ENCODE results near the gene HMG20A. TPM values are rescaled to one million over a fixed set of nuclear protein-coding genes. Genes with fewer than 3 reads are reported as not detected.

Gene HMG20A
- total and polyA plus RNA-seq, 2 experiments from 2014 or later, result 17.8 to 57.8 TPM

DNA sequence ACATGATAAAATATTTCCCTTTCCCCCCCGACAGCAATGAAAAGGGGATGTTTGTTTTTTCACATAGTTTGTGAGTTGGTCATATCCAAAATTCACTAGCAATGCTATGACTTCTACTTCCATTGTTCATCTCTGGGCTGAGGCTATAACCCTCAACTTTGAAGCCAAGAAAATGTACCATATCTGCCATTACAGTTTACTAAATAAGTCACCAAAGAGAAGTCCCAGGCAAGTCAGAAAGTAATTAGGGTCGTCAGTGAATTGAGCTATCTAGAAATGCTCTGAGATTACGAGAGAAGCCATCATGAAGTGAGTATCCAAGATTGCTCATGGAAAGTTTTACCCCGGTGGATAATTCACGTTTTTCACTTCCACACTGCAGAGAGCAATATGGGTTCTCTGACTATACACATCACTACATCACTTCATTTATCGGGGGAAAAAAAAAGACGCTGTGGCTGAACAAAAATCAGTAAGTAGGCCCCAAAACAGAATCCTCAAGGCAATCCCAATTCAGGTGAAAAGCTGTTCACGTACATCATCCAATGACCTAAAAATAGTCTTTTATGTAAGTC is 2.2 kb upstream of the HMG20A start:
- peaks cover 44% of the 10 kb centered on the region for H3K4me1 ChIP-seq (ENCODE audit: insufficient read depth)

More for the DNA sequence above, 2.2 kb upstream of the HMG20A start:
- Histone ChIP-seq H3K4me3 (peak overlapping the region; percentile 63), H3K27ac (ENCODE audit: low read depth) (no peak overlapping the region), H3K27me3 (ENCODE audit: insufficient read depth) (peaks cover 17% of the 10 kb centered on the region), H3F3A (replicated peaks; ENCODE audit: low read depth) (no peaks in the 10 kb centered on the region), H2AFZ (no peak overlapping the region), H3K4me2 (peak overlapping the region; percentile 89), H3K9me2 (ENCODE audit: insufficient read depth) (no peaks in the 10 kb centered on the region), H3K79me2 (replicated peaks; ENCODE audit: insufficient read depth) (peaks cover 80% of the 10 kb centered on the region), H4K20me1 (replicated peaks; ENCODE audit: insufficient read depth) (peaks cover 20% of the 10 kb centered on the region; the same call in 1 of the 2 replicates), H3K36me3 (ENCODE audit: insufficient read depth) (no peaks in the 10 kb centered on the region)
- H3K27ac Mint-ChIP-seq, result no peak overlapping the region
- H3K36me3 Mint-ChIP-seq (ENCODE audit: low read depth), result peaks cover 3% of the 10 kb centered on the region; the same call in 1 of the 3 replicates
- H3K4me3 Mint-ChIP-seq, result peak overlapping the region; percentile 93
- H3K4me1 Mint-ChIP-seq, result peaks cover 31% of the 10 kb centered on the region
- TF ChIP-seq ETS1 (IDR thresholded peaks at IDR 0.05) (no peak), STAT1 (IDR thresholded peaks at IDR 0.05; ENCODE audit: unreplicated experiment) (no peak), NANOG (IDR thresholded peaks at IDR 0.05; ENCODE audit: borderline replicate concordance) (no peak), EZH2phosphoT487 (IDR thresholded peaks at IDR 0.05; ENCODE audit: unreplicated experiment) (no peak), ZNF331 (CRISPR knock-in tag; IDR thresholded peaks at IDR 0.05; ENCODE audit: low read depth) (no peak), JUNB (IDR thresholded peaks at IDR 0.05; ENCODE audit: unreplicated experiment) (no peak), CREB1 (CRISPR knock-in tag; IDR thresholded peaks at IDR 0.05; ENCODE audit: low read depth) (no peak), POLR2AphosphoS5 (IDR thresholded peaks at IDR 0.05; ENCODE audit: low read depth) (no peak), CTCF (conservative IDR thresholded peaks at IDR 0.05; ENCODE audit: low read depth in 2 of 2) (no peak), ZNF114 (CRISPR knock-in tag; IDR thresholded peaks at IDR 0.05) (no peak), EZH2 (IDR thresholded peaks at IDR 0.05; ENCODE audit: low read depth, unreplicated experiment) (no peak)
- TF ChIP-seq, protein P1, sequence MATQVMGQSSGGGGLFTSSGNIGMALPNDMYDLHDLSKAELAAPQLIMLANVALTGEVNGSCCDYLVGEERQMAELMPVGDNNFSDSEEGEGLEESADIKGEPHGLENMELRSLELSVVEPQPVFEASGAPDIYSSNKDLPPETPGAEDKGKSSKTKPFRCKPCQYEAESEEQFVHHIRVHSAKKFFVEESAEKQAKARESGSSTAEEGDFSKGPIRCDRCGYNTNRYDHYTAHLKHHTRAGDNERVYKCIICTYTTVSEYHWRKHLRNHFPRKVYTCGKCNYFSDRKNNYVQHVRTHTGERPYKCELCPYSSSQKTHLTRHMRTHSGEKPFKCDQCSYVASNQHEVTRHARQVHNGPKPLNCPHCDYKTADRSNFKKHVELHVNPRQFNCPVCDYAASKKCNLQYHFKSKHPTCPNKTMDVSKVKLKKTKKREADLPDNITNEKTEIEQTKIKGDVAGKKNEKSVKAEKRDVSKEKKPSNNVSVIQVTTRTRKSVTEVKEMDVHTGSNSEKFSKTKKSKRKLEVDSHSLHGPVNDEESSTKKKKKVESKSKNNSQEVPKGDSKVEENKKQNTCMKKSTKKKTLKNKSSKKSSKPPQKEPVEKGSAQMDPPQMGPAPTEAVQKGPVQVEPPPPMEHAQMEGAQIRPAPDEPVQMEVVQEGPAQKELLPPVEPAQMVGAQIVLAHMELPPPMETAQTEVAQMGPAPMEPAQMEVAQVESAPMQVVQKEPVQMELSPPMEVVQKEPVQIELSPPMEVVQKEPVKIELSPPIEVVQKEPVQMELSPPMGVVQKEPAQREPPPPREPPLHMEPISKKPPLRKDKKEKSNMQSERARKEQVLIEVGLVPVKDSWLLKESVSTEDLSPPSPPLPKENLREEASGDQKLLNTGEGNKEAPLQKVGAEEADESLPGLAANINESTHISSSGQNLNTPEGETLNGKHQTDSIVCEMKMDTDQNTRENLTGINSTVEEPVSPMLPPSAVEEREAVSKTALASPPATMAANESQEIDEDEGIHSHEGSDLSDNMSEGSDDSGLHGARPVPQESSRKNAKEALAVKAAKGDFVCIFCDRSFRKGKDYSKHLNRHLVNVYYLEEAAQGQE (IDR thresholded peaks at IDR 0.05; ENCODE audit: unreplicated experiment), result no peak
- TF ChIP-seq, protein P2, sequence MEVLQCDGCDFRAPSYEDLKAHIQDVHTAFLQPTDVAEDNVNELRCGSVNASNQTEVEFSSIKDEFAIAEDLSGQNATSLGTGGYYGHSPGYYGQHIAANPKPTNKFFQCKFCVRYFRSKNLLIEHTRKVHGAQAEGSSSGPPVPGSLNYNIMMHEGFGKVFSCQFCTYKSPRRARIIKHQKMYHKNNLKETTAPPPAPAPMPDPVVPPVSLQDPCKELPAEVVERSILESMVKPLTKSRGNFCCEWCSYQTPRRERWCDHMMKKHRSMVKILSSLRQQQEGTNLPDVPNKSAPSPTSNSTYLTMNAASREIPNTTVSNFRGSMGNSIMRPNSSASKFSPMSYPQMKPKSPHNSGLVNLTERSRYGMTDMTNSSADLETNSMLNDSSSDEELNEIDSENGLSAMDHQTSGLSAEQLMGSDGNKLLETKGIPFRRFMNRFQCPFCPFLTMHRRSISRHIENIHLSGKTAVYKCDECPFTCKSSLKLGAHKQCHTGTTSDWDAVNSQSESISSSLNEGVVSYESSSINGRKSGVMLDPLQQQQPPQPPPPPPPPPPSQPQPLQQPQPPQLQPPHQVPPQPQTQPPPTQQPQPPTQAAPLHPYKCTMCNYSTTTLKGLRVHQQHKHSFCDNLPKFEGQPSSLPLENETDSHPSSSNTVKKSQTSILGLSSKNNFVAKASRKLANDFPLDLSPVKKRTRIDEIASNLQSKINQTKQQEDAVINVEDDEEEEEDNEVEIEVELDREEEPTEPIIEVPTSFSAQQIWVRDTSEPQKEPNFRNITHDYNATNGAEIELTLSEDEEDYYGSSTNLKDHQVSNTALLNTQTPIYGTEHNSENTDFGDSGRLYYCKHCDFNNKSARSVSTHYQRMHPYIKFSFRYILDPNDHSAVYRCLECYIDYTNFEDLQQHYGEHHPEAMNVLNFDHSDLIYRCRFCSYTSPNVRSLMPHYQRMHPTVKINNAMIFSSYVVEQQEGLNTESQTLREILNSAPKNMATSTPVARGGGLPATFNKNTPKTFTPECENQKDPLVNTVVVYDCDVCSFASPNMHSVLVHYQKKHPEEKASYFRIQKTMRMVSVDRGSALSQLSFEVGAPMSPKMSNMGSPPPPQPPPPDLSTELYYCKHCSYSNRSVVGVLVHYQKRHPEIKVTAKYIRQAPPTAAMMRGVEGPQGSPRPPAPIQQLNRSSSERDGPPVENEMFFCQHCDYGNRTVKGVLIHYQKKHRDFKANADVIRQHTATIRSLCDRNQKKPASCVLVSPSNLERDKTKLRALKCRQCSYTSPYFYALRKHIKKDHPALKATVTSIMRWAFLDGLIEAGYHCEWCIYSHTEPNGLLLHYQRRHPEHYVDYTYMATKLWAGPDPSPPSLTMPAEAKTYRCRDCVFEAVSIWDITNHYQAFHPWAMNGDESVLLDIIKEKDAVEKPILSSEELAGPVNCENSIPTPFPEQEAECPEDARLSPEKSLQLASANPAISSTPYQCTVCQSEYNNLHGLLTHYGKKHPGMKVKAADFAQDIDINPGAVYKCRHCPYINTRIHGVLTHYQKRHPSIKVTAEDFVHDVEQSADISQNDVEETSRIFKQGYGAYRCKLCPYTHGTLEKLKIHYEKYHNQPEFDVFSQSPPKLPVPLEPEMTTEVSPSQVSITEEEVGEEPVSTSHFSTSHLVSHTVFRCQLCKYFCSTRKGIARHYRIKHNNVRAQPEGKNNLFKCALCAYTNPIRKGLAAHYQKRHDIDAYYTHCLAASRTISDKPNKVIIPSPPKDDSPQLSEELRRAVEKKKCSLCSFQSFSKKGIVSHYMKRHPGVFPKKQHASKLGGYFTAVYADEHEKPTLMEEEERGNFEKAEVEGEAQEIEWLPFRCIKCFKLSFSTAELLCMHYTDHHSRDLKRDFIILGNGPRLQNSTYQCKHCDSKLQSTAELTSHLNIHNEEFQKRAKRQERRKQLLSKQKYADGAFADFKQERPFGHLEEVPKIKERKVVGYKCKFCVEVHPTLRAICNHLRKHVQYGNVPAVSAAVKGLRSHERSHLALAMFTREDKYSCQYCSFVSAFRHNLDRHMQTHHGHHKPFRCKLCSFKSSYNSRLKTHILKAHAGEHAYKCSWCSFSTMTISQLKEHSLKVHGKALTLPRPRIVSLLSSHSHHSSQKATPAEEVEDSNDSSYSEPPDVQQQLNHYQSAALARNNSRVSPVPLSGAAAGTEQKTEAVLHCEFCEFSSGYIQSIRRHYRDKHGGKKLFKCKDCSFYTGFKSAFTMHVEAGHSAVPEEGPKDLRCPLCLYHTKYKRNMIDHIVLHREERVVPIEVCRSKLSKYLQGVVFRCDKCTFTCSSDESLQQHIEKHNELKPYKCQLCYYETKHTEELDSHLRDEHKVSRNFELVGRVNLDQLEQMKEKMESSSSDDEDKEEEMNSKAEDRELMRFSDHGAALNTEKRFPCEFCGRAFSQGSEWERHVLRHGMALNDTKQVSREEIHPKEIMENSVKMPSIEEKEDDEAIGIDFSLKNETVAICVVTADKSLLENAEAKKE (CRISPR knock-in tag; IDR thresholded peaks at IDR 0.05), result no peak
- DNase-seq (ENCODE audit: low spot score) (no peak), ATAC-seq (no peak)
- H3K27me3 Mint-ChIP-seq (ENCODE audit: insufficient read depth, low read depth, poor library complexity), result peaks cover 11% of the 10 kb centered on the region
- no peaks in the 10 kb centered on the region; the same call in 2 of the 3 replicates for H3K9me3 Mint-ChIP-seq

All from GM23338 (cell line).